Skeletal muscle cell (primary cell): ENCODE data around the gene HCFC1.

ENCODE experiments used
- DNase-seq: peaks from one replicate; pipeline ENCODE4 v3.0.0-alpha.2; 2010; ENCODE audit warnings: low read depth
- H3K4me3 ChIP-seq: 2 replicates; pipeline ENCODE4 v1.5.1; 2011; ENCODE audit warnings: low read depth, mild to moderate bottlenecking, control low read depth, low read length, moderate library complexity

Gene HCFC1

DNA sequence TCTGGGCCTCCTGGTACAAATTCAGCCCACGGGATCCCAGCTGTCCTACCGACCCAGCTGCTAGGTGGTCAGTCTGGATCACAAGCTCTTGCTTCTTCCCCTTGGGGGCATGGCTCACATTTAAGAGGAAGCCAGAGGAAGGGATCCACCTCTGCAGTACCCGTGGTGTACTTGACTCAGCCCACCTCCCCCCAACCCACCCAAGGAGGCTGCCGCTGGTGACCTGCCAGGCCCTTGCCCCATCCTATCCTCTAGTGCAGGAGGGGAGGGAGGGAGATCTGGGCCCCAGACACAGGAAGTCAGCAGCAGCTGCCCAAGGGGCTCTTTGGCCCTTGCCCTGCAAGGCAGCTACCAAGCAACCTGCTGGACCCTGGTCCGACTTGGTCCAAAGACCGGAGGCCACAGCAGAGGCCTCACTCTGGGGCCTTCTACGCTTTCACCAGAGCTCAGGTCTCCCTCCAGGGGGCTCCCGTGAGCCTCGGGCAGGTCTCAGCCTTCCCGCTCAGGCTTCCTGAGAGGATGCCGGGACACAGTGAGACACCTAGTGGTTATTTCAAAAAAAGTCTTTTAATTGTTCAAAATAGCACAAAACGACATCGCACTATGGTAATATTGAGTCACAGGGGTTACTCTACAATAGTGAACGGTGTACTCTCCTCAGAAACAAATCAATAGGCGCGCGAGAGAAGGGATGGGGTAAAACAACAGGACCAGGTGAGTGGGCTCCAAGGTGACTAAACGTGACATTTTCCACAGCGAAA, 24.4 kb downstream of the HCFC1 start:
- no peak overlapping the region for H3K4me3 ChIP-seq
- no peak for DNase-seq

DNA sequence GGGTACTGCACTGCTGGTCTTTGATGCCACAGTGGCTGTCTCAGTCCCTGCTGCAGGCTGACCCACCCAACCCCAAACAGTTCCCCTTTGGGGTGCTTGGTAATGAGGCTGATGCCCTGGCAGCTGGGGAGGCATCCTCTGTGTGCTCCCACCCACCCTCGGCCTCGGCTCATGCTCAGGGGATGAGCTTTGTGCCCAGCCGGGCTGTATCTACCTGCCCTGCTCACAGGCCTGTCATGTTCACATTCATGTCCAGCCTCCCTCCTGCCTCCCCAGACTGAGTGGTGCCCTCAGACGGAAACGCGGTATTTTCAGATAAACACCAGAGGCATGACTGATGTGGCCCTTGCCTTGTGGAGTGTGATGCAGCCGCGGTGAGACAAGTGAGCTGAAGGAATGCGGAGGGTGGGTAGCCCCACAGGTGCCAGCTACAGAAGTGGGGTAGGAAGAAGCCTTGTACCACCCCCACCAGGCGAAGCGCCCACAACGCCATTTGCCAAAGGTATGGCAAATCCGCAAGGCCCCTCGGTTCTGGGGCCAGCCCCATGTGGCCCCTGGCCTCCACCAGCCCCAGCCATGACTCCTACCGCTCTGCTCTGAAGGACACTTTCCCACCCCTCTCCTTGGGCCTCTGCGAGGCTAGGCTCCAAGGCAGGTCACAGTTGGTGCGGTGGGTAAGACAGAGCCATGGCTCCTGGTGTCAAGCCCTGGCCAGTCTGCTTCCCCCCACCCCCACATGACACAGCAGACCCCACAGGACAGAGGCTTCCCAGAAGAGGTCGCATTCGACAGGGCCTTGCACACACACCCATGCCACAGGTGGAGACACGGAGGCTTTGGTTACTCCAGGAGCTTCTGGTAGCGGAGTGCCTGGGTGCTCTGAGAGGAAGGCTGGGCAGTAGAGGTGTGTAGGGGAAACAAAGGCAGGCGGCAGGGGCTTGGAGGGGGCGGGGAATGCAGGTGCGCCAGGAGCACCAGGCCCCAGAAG, 25.4 kb downstream of the HCFC1 start:
- no peak for DNase-seq
- H3K4me3 ChIP-seq, result no peak overlapping the region

DNA sequence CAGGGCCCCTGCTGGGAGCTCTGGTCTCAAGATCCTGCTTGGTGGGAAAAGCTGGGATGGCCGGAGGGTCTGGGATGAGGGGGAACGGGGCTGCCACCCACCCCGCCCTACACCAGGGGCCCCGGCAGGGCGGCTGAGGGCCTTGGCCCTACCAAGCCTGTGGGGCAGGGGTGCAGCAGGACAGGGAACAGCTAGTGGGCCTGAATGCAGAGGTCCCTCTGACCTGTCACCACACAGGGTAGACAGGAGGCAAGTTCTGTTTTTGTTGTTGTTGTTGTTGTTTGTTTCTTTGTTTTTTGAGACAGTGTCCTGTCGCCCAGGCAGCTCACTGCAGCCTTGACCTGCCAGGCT, 26.8 kb downstream of the HCFC1 start:
- DNase-seq, result no peak

DNA sequence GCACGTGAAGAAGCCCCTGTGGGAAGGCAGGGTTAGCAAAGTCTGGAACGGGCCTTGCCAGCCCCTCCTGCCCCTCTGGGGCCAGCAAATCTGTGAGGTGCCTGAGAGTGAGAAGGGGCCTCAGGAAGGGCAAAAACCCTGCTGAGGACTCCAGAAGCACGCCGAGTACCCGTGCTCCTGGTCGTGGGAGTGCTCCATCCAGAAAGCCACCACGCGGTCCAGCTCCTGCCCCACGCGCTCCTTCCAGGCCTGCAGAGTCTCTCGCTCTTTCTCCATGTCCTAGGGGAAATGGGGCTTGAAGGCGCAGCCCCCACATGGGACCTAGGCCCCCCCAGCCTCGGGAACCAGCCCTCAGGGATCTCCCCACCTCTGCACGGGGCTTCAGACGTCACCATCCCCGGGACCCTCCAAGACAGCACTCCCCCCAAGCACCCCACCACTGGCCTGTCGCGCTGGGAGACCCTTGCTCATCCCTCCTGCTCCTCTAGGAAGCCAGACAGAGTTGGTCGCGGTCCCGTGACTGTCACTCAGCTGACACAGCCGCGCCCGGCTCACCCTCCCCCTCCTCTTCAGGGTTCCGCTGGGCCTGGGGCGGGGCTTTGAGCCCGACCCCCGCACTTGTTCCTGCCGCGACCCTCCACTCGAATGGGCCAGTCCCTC, 27.3 kb downstream of the HCFC1 start, which contains the start of gene RENBP:
TSS of gene RENBP (minus strand) at position 504 of the 660 bp plus-strand sequence. CDS start at position 471, 33 bp downstream.
- no peak for DNase-seq
- no peak within 1 kb of the TSS for H3K4me3 ChIP-seq

More for the DNA sequence above, 26.8 kb downstream of the HCFC1 start:
- no peak overlapping the region for H3K4me3 ChIP-seq

DNA sequence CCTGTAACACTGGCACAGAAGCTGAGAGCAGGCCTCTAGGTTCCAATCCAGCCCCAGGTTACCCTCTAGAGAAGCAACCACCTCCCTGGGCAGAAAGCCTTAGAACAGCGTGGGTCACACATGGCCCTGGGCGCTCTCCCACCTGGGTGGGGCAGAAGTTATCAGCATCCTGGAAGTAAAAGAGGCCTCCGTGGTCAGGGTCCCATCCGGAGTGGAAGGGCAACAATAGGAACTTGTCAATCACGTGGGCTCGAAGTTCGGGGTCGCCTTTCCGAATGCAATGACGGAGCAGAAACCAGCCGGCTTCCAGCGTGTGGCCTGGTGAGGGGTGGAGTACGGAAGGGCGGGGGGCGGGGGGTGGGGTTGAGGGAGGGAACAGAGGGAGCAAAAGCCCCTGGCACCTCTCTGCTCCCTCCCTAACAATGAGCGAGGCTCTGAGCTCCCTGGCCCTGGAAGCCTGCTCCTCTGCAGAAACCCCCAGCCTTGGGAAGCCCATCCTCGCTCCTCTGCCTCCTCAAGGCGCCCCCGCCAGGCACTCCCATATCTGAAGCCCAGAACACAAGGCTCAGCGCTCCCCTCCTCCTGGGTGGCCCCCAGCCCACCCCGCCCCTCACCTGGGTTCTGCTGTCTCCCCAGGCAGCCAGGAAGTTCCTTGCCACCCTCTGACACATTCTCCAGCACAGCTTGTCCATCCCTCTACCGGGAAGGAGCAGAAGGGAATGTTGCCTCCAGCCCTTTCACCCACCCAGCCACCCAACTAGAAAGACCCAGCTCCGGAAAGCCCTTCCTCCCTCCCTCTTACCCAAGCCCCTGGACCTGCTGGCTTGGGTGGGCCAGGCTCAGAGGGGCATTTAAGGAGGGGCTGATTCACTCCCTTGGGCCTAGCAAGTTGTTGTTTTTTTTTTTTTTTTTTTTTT, 30.0 kb downstream of the HCFC1 start:
- no peak for DNase-seq
- no peak overlapping the region for H3K4me3 ChIP-seq

DNA sequence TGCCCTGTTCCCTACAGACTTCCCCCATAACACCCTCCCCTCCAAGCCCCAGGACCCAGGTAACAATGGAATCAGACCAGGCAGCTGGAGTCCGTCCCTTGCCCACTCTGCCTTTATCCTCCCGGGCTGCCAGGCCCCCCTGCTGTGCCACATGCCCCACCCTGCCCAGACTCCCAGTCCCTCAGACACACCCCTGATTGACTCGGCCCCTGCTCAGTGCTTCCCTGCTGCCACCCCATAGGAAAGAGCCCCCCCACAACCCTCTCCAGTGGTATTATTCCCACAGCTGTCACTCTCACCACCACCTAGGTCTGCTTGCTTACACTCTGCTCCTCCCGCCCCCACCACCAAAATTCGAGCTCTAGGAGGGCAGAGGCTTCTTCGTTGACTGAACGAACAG, 32.0 kb downstream of the HCFC1 start:
- H3K4me3 ChIP-seq, result no peak overlapping the region
- no peak for DNase-seq

DNA sequence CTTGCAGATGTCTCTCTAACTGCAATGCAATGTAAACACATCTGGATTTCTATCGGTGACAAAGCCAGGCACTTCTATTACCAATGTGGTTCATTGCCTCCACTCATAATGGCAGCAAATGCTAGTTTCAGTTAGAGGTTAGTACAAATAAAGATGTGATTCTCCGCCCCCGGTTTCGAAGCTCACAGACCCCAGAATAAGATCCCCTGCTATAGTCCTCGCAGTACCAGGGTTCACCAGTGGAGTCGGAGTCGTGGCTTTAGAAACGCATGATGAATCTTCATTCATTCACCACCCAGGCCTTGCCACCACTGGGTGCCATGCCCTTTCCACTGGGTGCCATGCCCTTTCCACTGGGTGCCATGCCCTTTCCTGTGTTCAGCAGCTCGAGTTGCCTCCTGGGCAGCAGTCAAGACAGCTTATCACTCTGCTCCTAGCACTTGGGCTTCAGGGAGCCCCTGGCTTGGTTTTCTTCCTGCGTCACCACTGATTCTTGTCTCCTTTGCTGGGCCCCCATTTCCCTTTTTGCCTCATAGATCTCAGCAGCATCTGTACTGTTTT, 33.3 kb downstream of the HCFC1 start:
- H3K4me3 ChIP-seq, result no peak overlapping the region
- no peak for DNase-seq

DNA sequence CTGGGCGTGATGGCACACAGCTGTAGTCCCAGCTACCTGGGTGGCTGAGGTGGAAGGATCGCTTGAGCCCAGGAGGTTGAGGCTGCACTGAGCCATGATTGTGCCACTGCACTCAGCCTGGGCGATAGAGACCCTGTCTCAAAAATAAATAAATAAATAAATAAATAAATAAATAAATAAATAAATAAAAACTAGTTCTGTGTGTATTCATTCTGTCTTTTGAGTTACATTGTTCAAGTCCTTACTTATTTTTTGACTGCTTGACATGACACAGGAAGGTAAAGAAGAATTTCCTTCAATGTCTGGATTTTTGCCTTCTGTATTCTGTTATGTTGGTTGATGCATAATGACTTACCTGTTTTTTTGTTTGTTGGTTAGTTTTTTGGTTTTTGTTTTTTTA, 34.6 kb downstream of the HCFC1 start:
- no peak for DNase-seq
- no peak overlapping the region for H3K4me3 ChIP-seq

DNA sequence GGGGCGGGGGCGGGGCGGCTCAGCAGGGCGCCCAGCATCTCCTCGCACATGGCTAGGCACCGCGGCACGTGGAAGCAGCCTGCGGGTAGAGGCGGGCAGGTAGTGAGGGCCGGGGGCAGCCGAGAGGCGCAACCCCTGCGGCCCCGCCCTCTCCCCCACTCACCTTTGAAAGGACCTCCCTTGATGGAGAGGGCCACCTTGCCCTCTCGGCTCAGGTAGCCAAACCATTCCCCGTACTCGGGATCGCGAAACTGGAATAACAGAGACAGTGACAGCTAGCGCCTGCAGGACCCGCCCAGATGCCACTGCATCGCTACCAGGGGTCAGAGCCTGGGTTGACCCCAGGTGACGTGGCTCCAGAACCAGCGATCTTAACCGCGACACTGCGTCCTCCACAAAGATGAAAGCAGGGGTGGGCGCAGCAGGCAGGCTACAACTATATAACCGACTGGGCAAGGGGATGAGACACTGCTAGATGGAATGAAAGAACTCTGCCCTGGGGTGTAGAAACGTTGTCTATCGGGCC, 36.2 kb downstream of the HCFC1 start:
- H3K4me3 ChIP-seq, result peak overlapping the region; percentile 40
- no peak for DNase-seq

DNA sequence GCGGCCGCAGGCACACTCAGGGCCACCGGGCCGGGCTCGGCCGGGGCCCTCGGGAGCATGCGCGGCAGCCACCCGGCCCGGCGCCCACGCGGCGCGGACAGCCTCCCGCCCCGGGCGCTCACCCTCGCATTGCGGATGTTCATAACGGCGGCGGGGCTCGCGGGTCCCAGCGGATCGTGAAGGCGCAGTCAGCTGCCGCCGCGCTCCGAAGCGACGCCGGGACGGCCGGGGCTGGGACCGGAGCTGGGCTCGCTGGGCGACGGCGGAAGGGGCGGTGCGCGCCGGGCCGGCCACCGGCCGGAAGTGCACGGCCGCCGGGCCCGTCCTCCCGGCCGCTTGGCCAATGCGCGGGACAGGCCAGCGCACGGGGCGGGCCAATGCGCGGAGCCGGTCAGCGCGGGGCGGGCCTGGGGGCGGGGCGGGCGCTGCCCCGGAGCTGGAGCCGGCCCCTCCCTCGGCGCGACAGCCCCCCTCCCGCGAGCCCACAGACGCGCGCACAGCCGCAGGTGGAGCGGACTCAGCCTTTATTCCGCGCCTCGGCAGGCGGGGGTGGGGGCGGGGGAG, 36.8 kb downstream of the HCFC1 start, which contains the start of gene NAA10:
TSS of gene NAA10 (minus strand) at position 276 of the 564 bp plus-strand sequence. CDS start at position 143, 133 bp downstream.
- peak within 1 kb of the TSS; percentile 62 for H3K4me3 ChIP-seq
- DNase-seq, result no peak

DNA sequence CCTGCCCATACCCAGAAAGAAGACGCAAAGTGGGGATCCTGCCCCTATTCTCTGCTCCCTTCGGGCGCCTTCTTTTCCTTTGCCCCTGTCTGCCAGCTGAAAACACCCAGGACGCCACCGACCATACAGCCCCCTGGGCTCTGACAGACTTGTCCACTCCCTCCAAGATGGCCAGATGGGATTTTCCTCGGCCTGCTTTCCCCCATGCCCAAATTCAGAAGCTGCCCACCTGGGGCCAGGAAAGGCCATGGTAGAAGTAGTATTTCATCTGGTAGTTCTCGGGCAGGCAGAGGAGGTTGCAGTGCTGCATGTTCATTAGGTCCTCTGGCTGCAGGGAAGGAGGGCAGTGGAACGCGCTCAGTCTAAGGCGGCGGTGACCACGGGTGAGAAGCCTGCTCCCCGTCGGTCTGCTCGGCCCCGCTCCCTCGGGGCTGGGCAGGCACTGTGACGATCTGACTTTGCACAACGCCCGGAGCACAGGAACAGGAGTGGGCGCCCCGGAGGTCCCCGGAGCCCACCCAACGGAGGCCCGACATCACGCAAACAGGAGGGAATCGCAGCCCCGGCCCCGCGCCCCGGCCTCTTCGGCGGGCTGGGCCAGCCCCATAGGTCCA, 37.4 kb downstream of the HCFC1 start:
- DNase-seq, result no peak

DNA sequence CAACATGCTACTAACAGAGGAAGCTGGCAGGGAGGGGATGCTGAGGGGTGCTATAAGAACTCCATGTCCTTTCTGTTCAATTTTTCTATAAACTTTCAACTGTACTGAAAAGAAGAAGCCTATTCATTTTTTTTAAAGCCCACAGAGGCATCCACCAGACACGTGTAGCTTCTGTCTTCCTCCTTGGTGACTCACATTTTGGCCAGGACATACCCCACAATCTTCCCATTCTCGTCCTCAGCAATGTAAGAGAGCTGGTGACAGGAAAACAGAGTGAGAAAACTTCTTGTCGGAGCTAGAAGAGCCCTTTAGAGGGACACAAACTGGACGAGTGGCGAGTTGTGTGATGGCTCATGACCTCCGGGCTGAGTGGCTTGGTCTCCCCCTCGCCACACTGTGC, 37.9 kb downstream of the HCFC1 start:
- peak overlapping the region; percentile 62 for H3K4me3 ChIP-seq
- no peak for DNase-seq

More for the DNA sequence above, 37.4 kb downstream of the HCFC1 start:
- peak overlapping the region; percentile 62 for H3K4me3 ChIP-seq

DNA sequence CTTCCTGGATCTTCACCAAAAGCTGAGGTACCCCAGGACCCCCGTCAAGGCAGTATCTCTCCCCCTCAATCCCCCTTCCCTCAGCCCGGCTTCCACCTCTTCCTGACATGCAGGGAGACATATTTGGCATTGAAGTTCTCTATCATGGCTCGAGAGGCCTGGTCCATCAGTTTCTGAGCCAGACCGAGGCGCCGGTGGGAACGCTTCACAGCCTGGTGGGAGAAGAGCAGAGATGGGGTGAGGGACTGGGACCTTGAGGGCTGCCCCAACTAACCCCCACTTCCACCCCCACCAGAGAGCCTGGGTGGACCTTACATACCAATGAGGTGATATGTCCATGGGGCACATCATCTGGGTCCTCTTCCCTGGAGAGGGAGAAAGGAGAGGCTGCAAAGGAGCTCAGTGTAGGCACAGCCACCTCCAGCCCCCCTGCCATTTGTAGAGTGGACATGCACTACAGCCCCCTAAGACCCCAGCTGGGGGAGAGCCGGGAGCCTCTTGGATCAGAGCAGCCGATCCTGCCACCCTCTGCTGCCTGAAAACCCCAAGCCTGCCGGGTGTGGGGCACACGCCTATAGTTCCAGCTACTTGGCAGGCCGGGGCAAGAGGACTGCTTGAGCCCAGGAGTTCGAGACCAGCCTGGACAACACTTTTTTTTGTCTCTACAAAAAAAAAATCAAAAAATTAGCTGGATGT, 39.2 kb downstream of the HCFC1 start:
- no peak overlapping the region for H3K4me3 ChIP-seq
- DNase-seq, result no peak

DNA sequence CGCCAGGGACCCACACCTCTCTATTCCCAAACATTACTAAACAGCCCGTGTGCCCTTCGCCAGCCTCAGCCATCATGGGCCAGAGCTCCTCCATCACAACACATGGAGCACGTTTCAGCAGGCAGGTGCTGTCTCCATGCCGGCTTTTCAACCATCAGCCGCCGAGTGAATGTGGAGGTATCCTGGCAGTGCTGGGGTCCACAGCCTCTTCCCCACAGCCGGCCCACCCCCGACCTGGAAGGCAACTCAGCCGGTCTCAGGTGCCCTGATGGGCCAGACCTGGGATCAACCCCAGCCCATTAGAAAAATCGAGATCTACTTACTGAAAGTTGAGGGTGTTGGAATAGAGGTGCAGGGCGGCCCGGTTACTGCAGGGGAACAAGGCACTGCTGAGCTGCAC, 39.9 kb downstream of the HCFC1 start:
- DNase-seq, result no peak
- no peak overlapping the region for H3K4me3 ChIP-seq

DNA sequence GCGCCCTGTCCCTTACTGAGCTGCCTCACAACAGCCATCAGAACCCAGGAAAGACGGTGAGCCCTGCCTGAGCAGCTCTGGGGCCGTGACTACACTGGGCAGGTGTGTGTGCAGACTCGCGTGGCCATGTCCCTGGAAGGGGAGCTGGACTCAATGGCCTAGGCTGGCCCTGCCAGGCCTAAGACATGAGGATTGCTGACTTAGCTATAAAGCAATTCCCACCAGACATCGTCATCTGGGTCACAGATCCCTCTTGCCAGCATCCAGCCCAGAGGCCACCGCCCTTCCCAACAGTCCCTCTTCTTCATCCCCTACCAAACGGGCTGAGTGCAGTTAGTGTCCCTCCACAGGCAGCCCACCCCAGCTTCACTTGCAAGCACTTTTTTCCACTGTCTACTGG, 40.5 kb downstream of the HCFC1 start:
- H3K4me3 ChIP-seq, result no peak overlapping the region
- no peak for DNase-seq

DNA sequence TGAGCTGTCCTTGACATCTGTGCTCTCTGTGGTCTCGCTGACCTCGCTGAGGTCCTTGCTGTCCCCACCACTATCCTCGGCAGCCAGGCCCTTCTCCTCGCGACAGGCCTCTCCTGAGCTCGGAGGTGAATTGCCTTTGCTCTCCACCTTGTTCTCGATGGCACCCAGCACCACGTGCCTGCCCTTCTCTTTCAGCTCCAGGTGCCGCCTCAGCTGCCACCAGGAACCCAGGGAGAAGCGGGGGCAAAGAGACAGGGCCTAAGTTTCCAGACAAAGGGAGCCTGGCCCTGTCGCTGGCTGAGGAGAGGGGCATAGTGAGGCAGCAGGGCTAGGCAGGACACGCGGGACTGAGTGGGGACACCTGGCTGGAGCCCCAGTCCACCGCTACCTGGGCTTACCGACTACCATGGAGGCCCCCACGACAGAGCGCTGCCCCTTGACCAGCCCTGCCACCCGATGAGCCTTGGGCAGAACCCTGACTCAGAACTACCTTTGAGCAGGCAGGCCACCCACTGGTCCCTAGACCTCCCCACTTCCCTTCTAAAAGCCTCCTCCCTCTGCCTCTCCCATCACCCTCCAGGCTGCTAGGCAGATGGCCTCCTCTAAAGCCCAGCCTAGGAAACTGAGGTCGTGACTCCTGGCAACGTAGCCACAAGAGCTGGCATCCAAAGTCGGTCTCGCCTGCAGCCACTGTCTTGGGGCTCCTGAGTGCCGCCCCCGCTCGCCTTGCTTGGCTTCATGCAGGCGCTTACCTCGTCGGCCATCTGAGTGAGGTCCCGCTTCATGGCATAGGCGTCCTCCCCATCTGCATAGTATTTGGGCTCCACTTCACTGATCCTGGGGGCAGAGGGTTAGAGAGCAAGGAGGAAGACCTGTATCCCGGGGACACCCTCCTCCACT, 41.4 kb downstream of the HCFC1 start:
- no peak for DNase-seq
- no peak overlapping the region for H3K4me3 ChIP-seq
